RPMI8226 (cell line): ENCODE results near the gene UGT2B28.
A peak's percentile ranks its signal among the peaks of the same experiment; 100 is the strongest.
"Not testable (repeated sequence)": the region's sequence is repeated elsewhere in the genome, so short reads cannot be mapped to it uniquely, and the experiment has no call there.

ENCODE experiments used
- DNase-seq: peaks from one replicate; pipeline ENCODE4 v3.0.0-alpha.2; 2015

UGT2B28 gene

DNA sequence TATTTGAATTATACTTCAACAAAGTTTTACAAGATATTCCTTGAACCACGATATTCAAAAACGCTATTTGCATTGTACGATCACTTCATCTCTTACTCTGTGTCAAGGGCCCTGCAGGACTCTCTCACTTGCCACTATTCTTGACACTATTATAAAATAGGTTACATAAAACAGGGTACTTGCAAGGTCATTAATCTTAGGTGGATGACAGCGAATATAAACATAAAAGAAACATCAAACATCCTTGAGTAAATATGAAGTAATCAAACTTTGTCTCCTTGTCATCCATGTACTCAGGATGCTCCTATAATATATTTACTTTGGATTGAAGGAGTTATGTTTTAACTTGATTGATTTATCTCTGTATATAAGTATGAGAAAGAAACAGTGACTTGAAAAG, at the start of gene UGT2B28:
TSS of gene UGT2B28 (plus strand) at position 395 of the 400 bp plus-strand sequence. CDS start 26 bp downstream, outside the sequence.
- DNase-seq, result not testable (repeated sequence)

GRCh38 chr4:69239092-69239491, 41.2 kb upstream of the UGT2B28 start:
- no peak for DNase-seq

GRCh38 chr4:69239557-69240168, 40.6 kb upstream of the UGT2B28 start:
- DNase-seq, result no peak

DNA sequence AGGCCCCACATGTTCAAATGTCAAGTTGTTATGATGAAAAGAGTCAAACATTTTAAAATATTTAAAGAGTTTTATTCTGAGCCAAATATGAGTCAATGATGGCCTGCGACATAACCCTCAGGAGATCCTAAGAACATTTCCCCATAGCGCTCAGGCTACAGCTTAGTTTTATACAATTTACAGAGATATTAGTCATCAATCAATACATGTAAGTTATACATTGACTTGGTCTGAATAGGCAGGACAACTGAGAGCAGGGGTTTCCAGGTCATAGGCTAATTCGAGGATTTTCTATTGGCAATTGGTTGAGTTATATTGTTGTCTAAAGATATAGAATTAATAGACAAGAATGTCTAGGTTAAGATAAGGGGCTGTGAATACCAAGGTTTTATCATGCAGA, 39.5 kb upstream of the UGT2B28 start:
- not testable (repeated sequence) for DNase-seq

DNA sequence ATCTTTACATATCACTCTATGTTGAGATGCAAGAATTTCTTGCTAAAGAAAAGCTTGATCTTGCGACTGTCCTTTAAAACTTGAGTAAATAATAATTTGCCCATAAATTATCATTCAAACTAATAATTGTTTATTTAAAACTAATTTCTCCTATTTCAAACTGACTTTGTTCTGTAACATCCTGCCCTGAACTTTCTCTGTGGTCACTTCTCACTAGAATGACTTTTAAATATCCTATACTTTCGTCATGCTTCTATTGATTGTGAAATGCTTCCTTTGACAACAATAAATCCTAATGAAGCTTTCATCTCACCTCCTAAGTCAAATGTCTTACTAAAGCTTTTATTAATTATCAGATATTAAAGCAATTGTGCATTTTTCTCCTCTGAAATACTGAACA, 38.5 kb upstream of the UGT2B28 start:
- DNase-seq, result not testable (repeated sequence)

DNA sequence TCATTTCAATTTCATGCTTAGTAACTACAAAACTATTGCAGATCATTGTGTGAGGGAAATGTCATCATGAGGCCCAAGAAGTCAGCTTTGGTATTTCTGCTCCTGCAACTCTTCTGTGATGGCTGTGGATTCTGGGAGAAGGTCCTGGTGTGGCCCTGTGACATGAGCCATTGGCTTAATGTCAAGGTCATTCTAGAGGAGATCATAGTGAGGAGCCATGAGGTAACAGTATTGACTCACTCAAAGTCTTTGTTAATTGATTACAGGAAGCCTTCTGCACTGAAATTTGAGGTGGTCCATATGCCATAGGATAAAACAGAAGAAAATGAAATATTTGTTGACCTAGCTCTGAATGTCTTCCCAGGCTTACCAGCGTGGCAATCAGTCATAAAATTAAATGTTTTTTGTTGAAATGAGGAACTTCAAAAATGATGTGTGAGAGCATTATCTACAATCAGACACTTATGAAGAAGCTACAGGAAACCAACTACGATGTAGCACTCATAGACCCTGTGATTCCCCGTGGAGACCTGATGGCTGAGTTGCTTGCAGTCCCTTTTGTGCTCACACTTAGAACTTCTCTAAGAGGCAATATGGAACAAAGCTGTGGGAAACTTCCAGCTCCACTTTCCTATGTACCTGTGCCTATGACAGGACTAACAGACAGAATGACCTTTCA, 37.6 kb upstream of the UGT2B28 start:
- DNase-seq, result not testable (repeated sequence)

DNA sequence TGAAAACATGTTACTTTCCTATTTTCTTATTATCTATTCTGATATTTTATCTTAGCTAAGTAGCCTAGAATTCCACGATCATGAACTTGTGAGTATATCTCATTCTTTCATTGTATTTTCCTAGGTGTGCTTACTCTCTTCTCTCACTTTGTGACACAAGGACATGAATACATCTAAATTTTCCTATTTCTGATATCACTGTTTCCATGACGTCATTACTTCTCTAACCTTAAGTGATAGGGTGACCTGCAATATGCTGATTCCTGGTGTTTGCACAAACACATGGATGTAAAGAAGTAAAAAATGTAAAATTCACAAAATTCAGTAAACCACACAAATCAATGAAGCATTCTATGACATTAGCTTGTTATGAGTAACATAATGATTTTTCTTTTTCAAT, 29.4 kb upstream of the UGT2B28 start:
- not testable (repeated sequence) for DNase-seq

DNA sequence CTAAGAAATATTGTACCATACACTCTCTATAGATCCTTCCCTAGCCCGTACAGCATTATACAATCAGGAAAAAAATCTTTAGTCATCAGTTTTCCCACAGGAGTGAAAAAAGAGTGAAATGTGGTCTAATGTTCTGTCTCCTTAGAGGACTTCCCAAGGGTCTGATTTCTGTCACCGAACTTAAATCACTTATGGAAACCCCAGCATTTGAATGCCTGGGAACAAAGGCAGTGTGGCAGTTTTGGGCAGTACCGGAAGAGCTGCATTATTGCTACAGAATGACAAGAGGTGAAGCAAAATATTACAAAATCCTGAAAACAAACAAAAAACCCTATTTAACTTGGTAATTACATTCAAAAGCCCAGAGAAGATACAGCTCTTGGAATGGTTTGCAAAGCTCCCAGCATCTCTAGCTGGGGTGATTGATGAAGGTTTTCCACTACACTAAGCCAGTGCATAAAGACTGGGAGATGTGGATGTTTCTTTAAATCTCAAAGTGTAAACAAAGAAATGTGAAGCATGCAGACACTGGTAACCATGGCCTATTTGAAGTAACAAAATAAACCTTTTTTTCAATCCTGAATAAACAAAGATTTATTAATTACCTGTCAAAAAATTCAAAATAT, 27.0 kb upstream of the UGT2B28 start:
- DNase-seq, result not testable (repeated sequence)

DNA sequence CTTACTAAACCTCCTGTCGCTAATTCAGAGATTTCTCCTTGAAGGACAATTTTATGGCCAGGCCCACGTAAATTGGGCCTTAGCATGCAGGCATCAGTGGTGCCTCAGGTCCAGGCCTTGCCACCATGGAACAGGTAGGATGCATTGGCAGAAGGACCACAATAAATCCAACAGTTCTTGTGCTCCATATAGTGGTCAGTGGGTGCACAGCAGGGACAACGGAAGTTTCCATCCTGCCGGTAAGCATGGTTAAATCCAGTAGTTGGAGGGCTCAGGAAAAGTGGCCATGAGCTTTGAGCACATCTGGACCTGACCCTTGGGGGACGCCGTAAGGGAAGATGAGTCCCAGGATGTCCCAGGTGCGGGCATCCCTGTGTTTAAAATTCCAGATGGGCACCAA, 11.7 kb upstream of the UGT2B28 start:
- not testable (repeated sequence) for DNase-seq

DNA sequence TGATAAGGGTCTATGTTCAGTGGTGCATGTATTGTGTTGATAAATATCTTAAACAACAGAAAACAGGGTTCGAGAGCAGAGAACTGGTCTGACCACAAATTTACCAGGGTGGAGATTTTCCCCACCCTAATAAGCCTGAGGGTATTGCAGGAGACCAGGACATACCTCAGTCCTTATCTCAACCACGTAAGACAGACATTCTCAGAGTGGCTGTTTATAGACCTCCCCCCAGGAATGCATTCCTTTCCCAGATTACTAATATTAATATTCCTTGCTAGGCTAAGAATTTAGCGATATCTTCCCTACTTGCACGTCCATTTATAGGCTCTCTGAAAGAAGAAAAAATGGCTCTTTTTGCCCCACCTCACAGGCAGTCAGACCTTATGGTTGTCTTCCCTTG, 16.1 kb downstream of the UGT2B28 start:
- not testable (repeated sequence) for DNase-seq

- not testable (repeated sequence) for DNase-seq
Observed at GRCh38 chr4:69308426-69309033, 28.3 kb downstream of the UGT2B28 start.

GRCh38 chr4:69309549-69310076, 29.3 kb downstream of the UGT2B28 start:
- DNase-seq, result not testable (repeated sequence)

- not testable (repeated sequence) for DNase-seq
Observed at GRCh38 chr4:69310262-69310661, 30.0 kb downstream of the UGT2B28 start.

- DNase-seq, result peak; percentile 7
Observed at GRCh38 chr4:69317669-69318298, 37.5 kb downstream of the UGT2B28 start.

DNA sequence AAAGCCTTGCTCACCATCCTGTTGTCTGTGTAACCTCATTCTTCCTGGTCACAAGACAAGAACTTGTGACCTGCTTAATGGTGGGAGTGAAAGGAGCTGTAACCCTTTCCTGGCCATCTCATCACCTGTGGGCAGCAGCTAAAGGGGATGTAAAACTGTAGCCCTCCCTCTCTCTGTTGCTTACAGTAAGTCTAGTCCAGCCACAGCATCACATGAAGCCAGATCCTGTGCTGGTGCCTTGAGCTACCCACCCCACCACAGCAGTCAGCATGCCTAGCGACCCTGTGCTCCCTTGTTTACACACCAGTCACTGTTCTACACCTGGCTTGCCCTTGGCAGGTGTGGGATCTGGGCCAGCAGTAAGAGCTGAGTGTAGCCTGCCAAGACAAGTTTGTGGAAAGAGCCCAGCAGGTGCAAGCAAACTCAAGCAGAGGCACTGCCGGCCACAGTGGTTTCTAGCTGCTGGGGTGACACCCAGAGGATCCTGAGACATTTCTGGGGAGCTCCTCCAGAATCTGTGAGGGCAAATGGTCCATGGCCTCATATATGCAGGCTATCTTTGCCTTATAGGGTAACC, 41.0 kb downstream of the UGT2B28 start:
- peak; percentile 78 for DNase-seq

DNA sequence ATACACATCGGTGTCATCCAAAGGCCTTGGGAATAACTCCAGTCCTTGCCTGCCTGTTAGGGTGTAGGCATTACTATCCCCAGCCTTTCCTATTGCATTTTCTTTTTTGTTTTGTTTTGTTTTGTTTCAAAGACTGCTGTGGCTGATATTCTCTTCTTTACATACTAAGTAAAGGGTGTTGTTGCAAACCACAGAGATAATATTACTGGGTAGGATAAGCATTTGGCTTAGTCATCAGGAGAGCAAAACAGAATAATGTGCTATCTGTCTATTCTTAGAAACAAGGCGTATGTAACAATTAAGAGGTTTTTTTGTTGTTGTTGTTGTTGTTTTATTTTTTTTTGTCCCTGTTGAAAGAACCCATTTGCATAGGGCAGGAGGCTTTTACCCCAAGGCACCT, 41.8 kb downstream of the UGT2B28 start:
- peak; percentile 11 for DNase-seq

- DNase-seq, result no peak
Observed at GRCh38 chr4:69323284-69323683, 43.0 kb downstream of the UGT2B28 start.

GRCh38 chr4:69330345-69331047, 50.2 kb downstream of the UGT2B28 start:
- no peak for DNase-seq

DNA sequence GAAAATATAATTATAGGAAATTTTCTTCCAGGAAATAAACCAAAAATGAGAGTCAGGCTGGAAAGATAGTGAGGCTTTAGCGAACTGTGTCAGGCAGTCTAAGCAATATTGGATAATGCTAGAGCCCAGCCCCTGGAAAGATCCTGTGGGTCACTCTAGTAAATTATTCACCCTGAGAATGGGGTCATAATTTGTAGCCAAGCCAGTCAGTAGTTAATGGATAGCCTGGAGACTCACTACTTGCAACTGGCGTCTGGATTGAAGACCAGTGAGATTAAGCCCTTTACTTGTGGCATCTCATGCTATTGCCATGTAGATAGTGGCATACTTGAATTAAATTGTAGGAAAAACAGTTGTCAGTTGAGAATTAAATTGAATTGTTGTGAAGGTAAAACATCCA, 51.0 kb downstream of the UGT2B28 start:
- DNase-seq, result not testable (repeated sequence)

DNA sequence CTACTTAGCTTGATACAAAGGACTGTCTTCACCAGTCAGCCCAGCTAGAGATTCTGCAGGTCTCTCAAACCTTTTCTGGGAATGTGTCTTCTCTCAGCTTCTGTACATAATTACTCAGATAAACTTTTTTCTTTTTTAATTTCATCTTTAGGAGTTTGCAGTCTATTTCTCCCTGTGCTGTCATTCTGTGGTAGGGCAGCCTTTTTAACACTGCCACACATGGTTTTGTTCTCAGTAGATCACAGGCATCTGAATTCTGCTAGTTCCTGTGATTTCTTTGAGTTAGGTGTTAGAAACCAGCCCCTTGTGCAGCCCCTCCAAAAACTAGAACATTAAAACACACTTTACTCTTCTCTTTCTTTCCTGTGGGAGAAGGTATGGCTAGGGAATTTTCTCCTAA, 55.2 kb downstream of the UGT2B28 start:
- not testable (repeated sequence) for DNase-seq

- DNase-seq, result not testable (repeated sequence)
Observed at GRCh38 chr4:69343114-69343513, 62.8 kb downstream of the UGT2B28 start.
